ENCODE data around the gene PET117.

DNA sequence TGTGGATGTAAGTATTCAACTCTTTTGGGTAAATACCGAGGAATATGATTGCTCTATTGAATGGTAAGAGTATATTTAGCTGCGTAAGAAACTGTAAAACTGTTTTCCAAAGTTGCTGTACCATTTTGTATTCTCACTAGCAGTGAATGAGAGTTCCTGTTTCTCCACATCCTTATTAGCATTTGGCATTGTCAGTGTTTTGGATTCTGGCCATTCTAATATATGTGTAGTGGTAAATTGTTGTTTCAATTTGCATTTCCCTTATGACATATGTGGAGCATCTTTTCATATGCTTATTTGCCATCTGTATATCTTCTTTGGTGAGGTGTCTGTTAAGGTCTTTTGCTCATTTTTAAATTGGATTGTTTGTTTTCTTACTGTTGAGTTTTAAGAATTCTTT lies 29.3 kb upstream of the PET117 start:
- TF ChIP-seq, protein P1, sequence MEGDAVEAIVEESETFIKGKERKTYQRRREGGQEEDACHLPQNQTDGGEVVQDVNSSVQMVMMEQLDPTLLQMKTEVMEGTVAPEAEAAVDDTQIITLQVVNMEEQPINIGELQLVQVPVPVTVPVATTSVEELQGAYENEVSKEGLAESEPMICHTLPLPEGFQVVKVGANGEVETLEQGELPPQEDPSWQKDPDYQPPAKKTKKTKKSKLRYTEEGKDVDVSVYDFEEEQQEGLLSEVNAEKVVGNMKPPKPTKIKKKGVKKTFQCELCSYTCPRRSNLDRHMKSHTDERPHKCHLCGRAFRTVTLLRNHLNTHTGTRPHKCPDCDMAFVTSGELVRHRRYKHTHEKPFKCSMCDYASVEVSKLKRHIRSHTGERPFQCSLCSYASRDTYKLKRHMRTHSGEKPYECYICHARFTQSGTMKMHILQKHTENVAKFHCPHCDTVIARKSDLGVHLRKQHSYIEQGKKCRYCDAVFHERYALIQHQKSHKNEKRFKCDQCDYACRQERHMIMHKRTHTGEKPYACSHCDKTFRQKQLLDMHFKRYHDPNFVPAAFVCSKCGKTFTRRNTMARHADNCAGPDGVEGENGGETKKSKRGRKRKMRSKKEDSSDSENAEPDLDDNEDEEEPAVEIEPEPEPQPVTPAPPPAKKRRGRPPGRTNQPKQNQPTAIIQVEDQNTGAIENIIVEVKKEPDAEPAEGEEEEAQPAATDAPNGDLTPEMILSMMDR (conservative IDR thresholded peaks at IDR 0.05), result no peak
- TF ChIP-seq ZFX (IDR thresholded peaks at IDR 0.05), result no peak
